ENCODE results near the gene FARP1. TPM values are rescaled to one million over a fixed set of nuclear protein-coding genes. Genes with fewer than 3 reads are reported as not detected.

Gene FARP1
- total and polyA plus RNA-seq, 10 of the 15 experiments (the other 5 are each of a cell fraction or from before 2014, with no cell fraction given): 0.17 to 6.9 (median 0.68) TPM

DNA sequence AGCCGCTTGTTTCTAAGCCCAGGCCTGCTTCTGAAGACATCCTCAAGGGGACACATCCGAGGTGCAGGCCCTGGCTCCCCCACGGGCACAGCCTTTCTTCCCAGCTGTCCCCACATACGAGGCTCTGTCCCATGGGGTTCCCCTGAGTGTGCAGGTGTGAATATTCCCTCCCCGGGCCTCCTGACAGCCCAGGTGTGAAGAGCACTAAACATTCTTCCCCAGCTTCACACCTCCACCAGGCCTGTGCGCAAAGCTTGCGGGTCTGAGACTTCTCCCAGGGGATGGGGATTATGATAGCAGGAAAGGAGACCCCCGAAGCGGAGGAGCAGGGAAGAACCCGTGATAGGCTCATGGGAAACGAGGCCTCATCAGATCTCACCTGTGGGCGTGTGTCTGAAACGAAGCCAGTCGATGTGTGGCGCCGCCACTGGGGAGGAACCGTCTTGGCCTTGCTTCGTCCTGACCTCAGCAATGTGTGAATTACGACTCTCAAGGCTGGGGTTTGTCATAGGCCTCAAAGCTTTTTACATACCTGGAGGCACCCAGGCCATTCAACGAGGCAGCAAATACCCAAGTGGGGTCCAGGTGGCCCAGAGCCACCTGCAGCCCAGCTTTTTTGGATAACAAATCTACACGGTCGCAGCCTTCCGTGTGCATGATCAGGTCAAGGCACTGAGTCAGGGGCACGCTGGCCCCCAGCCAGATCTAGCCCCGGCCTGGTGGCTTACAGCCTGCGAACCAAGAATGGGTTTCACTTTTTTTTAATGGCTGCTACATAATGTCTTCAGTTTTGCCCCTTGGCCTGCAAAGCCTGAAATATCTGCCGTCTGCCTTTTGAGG, 299.7 kb downstream of the FARP1 start (continued):
- TF ChIP-seq RELA (IDR thresholded peaks at IDR 0.05; ENCODE audit: borderline replicate concordance, partially characterized antibody) (no peak), KDM1A (IDR thresholded peaks at IDR 0.05; ENCODE audit: borderline replicate concordance) (no peak), SMAD5 (IDR thresholded peaks at IDR 0.05; ENCODE audit: low read depth) (no peak), PAX5 (IDR thresholded peaks at IDR 0.05; ENCODE audit: borderline replicate concordance, low read depth, low read length) (no peak), MXI1 (IDR thresholded peaks at IDR 0.05; ENCODE audit: low read depth, low read length) (no peak), CREM (IDR thresholded peaks at IDR 0.05; ENCODE audit: low read depth) (no peak), RCOR1 (conservative IDR thresholded peaks at IDR 0.05; ENCODE audit: low read depth, low read length) (no peak), EZH2 (IDR thresholded peaks at IDR 0.05; ENCODE audit: borderline replicate concordance, control insufficient read depth, low read depth, low read length) (no peak), HDAC2 (IDR thresholded peaks at IDR 0.05) (no peak)

- intact Hi-C loops (cut with micrococcal nuclease; ENCODE audit: unreplicated experiment) (no loop called here), in situ Hi-C loops (cut with MboI) (loop anchor here (10.0 kb wide), 2 partner anchors 401 to 589 kb away; no protein-coding TSS in a partner anchor)
- no peaks in the 10 kb centered on the region for H4K20me1 ChIP-seq (ENCODE audit: control insufficient read depth, insufficient read depth)
- peaks cover 6% of the 10 kb centered on the region for H3K4me1 ChIP-seq (ENCODE audit: control insufficient read depth, insufficient read depth, low read length)
- no peak overlapping the region for H3K27ac ChIP-seq (ENCODE audit: control insufficient read depth, insufficient read depth)
- ChIA-PET RAD21 (ENCODE audit: unreplicated experiment) (interaction anchor here (2.1 kb wide), 1 partner anchor 210 kb away, joined by 8 read pairs; no protein-coding TSS in a partner anchor), POLR2A (interaction anchor here (0.5 kb wide), 1 partner anchor 51 kb away, joined by 5 read pairs; no protein-coding TSS in a partner anchor), SMC1A (ENCODE audit: uncharacterized antibody, unreplicated experiment) (no interaction called here), CTCF (interaction anchor here (3.5 to 9.1 kb wide), 2 partner anchors 210 to 587 kb away, joined by 14 to 135 read pairs; no protein-coding TSS in a partner anchor)
- H3K4me3 ChIP-seq: no peak overlapping the region
- no TSS peak for BruUV-seq (replicated peaks)
- no peak for DNase-seq (ENCODE audit: low read depth, low spot score)
- TF ChIP-seq IRF3 (IDR thresholded peaks at IDR 0.05): no peak
- TF ChIP-seq, protein P1, sequence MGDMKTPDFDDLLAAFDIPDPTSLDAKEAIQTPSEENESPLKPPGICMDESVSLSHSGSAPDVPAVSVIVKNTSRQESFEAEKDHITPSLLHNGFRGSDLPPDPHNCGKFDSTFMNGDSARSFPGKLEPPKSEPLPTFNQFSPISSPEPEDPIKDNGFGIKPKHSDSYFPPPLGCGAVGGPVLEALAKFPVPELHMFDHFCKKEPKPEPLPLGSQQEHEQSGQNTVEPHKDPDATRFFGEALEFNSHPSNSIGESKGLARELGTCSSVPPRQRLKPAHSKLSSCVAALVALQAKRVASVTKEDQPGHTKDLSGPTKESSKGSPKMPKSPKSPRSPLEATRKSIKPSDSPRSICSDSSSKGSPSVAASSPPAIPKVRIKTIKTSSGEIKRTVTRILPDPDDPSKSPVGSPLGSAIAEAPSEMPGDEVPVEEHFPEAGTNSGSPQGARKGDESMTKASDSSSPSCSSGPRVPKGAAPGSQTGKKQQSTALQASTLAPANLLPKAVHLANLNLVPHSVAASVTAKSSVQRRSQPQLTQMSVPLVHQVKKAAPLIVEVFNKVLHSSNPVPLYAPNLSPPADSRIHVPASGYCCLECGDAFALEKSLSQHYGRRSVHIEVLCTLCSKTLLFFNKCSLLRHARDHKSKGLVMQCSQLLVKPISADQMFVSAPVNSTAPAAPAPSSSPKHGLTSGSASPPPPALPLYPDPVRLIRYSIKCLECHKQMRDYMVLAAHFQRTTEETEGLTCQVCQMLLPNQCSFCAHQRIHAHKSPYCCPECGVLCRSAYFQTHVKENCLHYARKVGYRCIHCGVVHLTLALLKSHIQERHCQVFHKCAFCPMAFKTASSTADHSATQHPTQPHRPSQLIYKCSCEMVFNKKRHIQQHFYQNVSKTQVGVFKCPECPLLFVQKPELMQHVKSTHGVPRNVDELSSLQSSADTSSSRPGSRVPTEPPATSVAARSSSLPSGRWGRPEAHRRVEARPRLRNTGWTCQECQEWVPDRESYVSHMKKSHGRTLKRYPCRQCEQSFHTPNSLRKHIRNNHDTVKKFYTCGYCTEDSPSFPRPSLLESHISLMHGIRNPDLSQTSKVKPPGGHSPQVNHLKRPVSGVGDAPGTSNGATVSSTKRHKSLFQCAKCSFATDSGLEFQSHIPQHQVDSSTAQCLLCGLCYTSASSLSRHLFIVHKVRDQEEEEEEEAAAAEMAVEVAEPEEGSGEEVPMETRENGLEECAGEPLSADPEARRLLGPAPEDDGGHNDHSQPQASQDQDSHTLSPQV (IDR thresholded peaks at IDR 0.05): no peak
- no peak for TF ChIP-seq EZH2 (IDR thresholded peaks at IDR 0.05; ENCODE audit: borderline replicate concordance, control insufficient read depth, low read depth, low read length)
- no peak for TF ChIP-seq RELA (IDR thresholded peaks at IDR 0.05; ENCODE audit: borderline replicate concordance, partially characterized antibody)
- TF ChIP-seq NR2C1 (IDR thresholded peaks at IDR 0.05): no peak
- no peak for TF ChIP-seq ZNF384 (IDR thresholded peaks at IDR 0.05; ENCODE audit: borderline replicate concordance, low read depth, low read length)
- no peak for TF ChIP-seq TBL1XR1 (IDR thresholded peaks at IDR 0.05; ENCODE audit: low read depth, low read length)
- no peak for TF ChIP-seq SREBF1 (IDR thresholded peaks at IDR 0.05; ENCODE audit: low read length)
- no peak for ATAC-seq
- H3K27me3 ChIP-seq (replicated peaks in 1 of 2; ENCODE audit: control insufficient read depth in 2 of 2, insufficient read depth in 2 of 2, low read length in 1 of 2): no peaks in the 10 kb centered on the region
- H3K9ac ChIP-seq (ENCODE audit: control insufficient read depth, insufficient read depth, low read length): no peak overlapping the region
- no peak for FAIRE-seq
- H3K79me2 ChIP-seq (ENCODE audit: control insufficient read depth, insufficient read depth, low read length): no peaks in the 10 kb centered on the region
- WGBS (ENCODE audit: insufficient coverage, insufficient replicate concordance, low lambda C conversion rate, missing lambda C conversion rate): 47% methylated on average over 11 of the region's 11 CpGs
- H3K9me3 ChIP-seq (replicated peaks; ENCODE audit: control insufficient read depth, insufficient read depth, low read length): no peaks in the 10 kb centered on the region
- no peak overlapping the region for H2AFZ ChIP-seq (ENCODE audit: control insufficient read depth, low read depth, low read length)
- no peak overlapping the region for H3K4me2 ChIP-seq (ENCODE audit: control insufficient read depth, insufficient read depth)
- H3K36me3 ChIP-seq (ENCODE audit: control insufficient read depth in 2 of 2, insufficient read depth in 2 of 2, low read length in 1 of 2): no peaks in the 10 kb centered on the region; a peak in 1 of 4 replicates
Observed at GRCh38 chr13:98443329-98443728, 300.4 kb downstream of the FARP1 start.
